Astrocyte of the spinal cord (primary cell): ENCODE data around the gene PAX8.
A peak's percentile ranks its signal among the peaks of the same experiment; 100 is the strongest.

Source experiments
- DNase-seq: peaks from one replicate; pipeline ENCODE4 v3.0.0; 2011; ENCODE audit warnings: low read depth, low spot score
- H3K4me3 ChIP-seq: 2 replicates; pipeline ENCODE4 v1.5.1; 2011; ENCODE audit warnings: low read depth, mild to moderate bottlenecking, low read length, moderate library complexity
- CTCF ChIP-seq: IDR thresholded peaks from 2 replicates; pipeline ENCODE4 v1.5.1; 2012; ENCODE audit warnings: low read depth, mild to moderate bottlenecking, low read length, inconsistent platforms
- in situ Hi-C: cut with HindIII; loops from 2 replicates; pipeline ENCODE4 v1.10.0; 2017; ENCODE audit warnings: low sequenced_read_pairs

The PAX8 gene

GRCh38 chr2:113219092-113219441, 59.7 kb downstream of the PAX8 start:
- in situ Hi-C loops = no loop called here
- DNase-seq = no peak
- no peak for TF ChIP-seq CTCF
- no peak overlapping the region for H3K4me3 ChIP-seq

DNA sequence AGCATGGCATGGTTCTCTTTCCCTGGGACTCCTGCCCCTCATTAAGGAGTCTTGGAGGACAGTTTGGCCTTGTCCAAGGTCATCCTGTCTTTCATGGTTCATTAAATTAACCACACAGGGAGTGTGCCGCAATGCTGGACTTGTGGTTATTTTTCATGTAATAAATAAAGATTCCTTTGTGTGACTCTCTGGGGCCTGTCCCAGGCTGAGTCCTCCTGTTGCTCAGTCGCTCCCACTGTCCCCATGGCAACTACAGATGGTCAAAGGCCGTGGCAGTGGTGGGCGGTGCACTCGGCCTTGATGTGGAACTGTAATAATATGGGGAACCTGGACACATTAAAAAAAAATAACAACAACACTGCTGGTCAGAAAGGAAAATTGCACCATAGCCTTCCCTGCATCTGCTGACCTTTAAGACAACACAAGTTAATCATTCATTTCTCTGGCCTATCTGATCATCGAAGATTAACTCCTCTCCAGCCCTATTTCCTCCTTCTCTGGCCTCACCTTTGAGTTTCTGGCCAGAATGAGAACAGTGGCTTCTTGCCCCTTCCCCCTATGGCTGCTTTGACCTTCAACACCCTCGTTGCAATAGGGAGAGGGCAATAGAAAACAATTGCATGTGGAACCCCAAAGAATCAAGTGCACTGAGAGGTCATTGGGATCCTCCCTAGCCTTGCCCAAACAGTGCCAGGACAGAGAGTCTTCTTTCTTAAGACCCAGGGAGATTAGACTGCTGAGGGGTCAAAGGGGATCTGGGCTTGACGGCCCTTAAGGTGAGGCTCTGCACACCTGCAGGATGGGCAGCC, 60.2 kb downstream of the PAX8 start:
- peak; percentile 76 for DNase-seq
- H3K4me3 ChIP-seq = no peak overlapping the region
- TF ChIP-seq CTCF = no peak
- in situ Hi-C loops = no loop called here

- DNase-seq = peak; percentile 81
- in situ Hi-C loops = no loop called here
- no peak for TF ChIP-seq CTCF
- no peak overlapping the region for H3K4me3 ChIP-seq
Measured at GRCh38 chr2:113217455-113218282, 61.1 kb downstream of the PAX8 start.

DNA sequence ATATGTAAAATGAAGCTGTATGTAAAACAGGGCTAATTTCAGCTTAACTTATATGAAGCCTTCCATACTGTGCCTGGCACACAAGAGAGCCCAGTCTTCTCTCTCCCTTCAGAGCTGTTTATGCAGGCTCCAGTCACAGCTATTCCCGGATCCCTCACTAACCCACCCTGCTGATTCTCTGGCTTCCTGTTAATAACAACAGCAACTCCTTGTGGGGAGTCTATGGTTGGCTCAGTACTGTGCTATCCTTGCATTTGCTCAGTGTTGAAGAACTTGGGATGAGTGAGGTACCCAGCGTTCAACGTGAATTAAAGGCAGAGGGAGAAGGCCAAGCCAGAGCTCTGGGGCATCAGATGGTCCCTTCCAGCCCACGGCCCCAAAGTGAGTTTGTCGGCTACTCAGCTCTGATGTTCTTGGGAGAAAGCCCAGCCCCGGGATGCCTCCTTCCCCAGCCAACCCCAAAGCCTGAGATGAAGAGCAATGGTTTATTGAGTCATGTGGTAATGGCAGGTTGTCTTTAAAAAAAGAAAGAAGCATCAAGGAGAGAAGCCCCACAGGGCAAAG, 61.7 kb downstream of the PAX8 start:
- in situ Hi-C loops = no loop called here
- TF ChIP-seq CTCF = no peak
- peak; percentile 78 for DNase-seq

GRCh38 chr2:113216321-113216720, 62.4 kb downstream of the PAX8 start:
- no peak for DNase-seq

More for the DNA sequence above, 61.7 kb downstream of the PAX8 start:
- H3K4me3 ChIP-seq = no peak overlapping the region

More at GRCh38 chr2:113216321-113216720, 62.4 kb downstream of the PAX8 start:
- H3K4me3 ChIP-seq = no peak overlapping the region
- in situ Hi-C loops = no loop called here
- TF ChIP-seq CTCF = no peak
